Testis (tissue), 3 donors: ENCODE results near the gene CD4. TPM values are rescaled to one million over a fixed set of nuclear protein-coding genes. Genes with fewer than 3 reads are reported as not detected.
A peak's percentile ranks its signal among the peaks of the same experiment; 100 is the strongest.

Experiments used
- DNase-seq: peaks from one replicate; pipeline ENCODE4 v3.0.0-alpha.2; 2019
- H3K27ac ChIP-seq, 2 donors: fragments of 200-600 bp; sonication (generic); one replicate each; pipeline ENCODE4 v1.5.1; 2019
- H3K27me3 ChIP-seq: fragments of 200-600 bp; sonication (generic); one replicate; pipeline ENCODE4 v1.5.1; 2019
- H3K36me3 ChIP-seq: fragments of 200-600 bp; sonication (generic); one replicate; pipeline ENCODE4 v1.5.1; 2017; ENCODE audit warnings: low read depth; ENCODE audit errors: missing control alignments
- H3K4me1 ChIP-seq: fragments of 200-600 bp; sonication (generic); one replicate; pipeline ENCODE4 v1.5.1; 2019
- H3K4me3 ChIP-seq, 2 donors: fragments of 200-600 bp; sonication (generic); one replicate each; pipeline ENCODE4 v1.5.1; 2017 to 2019
- H3K9me3 ChIP-seq: fragments of 200-600 bp; sonication (generic); one replicate; pipeline ENCODE4 v1.5.1; 2017
- POLR2A ChIP-seq: fragments of 450-650 bp; IDR thresholded peaks from one replicate; pipeline ENCODE4 v1.6.1; 2017; ENCODE audit warnings: antibody characterized with exemption, mild to moderate bottlenecking, moderate library complexity
- WGBS, 2 donors: methylation state at CpG; one replicate each; pipeline ENCODE4 v1.1.5; 2018; 5-methylcytosine and 5-hydroxymethylcytosine counted together
- intact Hi-C: fragments of 100-400 bp; cut with DNase I; formaldehyde crosslinking; loops from one replicate; pipeline ENCODE4 v1.15.1; 2023; ENCODE audit warnings: low total_unique reads
- polyA plus RNA-seq: library from polyadenylated mRNA; stranded (reverse); fragments of 350-450 nt; fragmentation: Illumina TruSeq; extraction: RNeasy Lipid Tissue Mini Kit (QIAGEN cat#74804); gene quantifications from one replicate; pipeline ENCODE4 v1.2.3, GENCODE V29; 2014; ENCODE audit warnings: low read depth, low replicate concordance; ENCODE audit not compliant: insufficient read depth
- total RNA-seq, 2 donors: library from RNA; depleted of rRNA; stranded (reverse); fragments of >200 nt; gene quantifications; one replicate each; pipeline ENCODE4 v1.2.3, GENCODE V29; 2016
- TF ChIP-seq, protein P1 (sequence below), 3 experiments: fragments of 450-650 bp in 2 of 3; fragments of 200-600 bp in 1 of 3; sonication (generic) in 1 of 3; IDR thresholded peaks; one replicate each; pipeline ENCODE4 v1.5.1; 2016 to 2019; ENCODE audit warnings: antibody characterized with exemption in 3 of 3, mild to moderate bottlenecking in 2 of 3, moderate library complexity in 1 of 3

Gene CD4
- total and polyA plus RNA-seq, 3 donors from 2014 or later, result 2.0 to 22.2 (median 4.5) TPM

DNA sequence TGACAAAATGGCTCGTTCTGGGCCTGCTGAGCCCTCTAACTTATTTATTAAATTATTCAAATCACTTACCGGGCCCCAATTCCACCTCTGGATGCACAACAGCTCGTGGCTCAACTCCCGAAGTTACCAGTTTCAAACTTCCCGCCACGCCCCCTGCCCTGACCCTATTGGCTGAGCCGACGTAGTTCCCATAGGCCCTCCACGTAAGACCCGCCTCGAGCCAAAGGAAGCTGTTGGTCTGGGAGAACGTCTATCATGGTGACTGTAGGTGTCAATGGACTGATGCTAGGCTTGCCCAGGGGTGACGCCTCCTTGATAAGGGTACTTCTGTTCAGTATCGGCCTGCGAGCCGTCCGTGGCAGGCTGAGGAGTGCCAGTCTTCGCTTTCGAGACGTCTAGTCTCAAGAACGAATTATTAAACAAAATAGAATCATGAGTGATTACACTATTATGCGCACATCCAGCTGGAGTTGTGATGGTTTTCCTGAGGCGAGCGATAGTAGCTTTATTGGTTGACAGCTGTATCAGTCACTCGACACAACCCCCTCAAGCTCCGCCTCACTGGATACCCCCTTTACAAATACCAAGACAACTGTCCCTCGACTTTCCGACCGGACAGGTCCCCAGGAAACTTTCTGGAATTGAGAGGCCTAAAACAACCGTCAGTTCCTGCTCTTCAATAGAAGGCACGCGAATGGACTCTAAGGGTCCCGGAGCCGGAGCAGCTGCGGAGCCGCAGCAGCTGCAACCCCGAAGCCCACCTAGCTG lies 62.0 kb downstream of the CD4 start, which contains the start of gene CDCA3:
Gene CDCA3 (minus strand): TSS at position 134 of the 768 bp plus-strand sequence. CDS start 334 bp downstream, outside the sequence.
- Histone ChIP-seq H3K27me3 (no peaks in the 10 kb centered on the region), H3K4me1 (peaks cover 19% of the 10 kb centered on the region), H3K4me3 (peak within 1 kb of the TSS; percentile 68 to 76), H3K9me3 (no peaks in the 10 kb centered on the region), H3K27ac (peak within 1 kb of the TSS; percentile 83 to 98), H3K36me3 (no peaks in the 10 kb centered on the region)
- intact Hi-C loops, result no loop called here
- TF ChIP-seq POLR2A, result peak; percentile 54
- TF ChIP-seq, protein P1, sequence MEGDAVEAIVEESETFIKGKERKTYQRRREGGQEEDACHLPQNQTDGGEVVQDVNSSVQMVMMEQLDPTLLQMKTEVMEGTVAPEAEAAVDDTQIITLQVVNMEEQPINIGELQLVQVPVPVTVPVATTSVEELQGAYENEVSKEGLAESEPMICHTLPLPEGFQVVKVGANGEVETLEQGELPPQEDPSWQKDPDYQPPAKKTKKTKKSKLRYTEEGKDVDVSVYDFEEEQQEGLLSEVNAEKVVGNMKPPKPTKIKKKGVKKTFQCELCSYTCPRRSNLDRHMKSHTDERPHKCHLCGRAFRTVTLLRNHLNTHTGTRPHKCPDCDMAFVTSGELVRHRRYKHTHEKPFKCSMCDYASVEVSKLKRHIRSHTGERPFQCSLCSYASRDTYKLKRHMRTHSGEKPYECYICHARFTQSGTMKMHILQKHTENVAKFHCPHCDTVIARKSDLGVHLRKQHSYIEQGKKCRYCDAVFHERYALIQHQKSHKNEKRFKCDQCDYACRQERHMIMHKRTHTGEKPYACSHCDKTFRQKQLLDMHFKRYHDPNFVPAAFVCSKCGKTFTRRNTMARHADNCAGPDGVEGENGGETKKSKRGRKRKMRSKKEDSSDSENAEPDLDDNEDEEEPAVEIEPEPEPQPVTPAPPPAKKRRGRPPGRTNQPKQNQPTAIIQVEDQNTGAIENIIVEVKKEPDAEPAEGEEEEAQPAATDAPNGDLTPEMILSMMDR (IDR thresholded peaks at IDR 0.05), result no peak
- WGBS, 2 donors, result 0 to 1% methylated on average over 37 of the region's 37 CpGs
- peak; percentile 99 for DNase-seq

- intact Hi-C loops, result no loop called here
- 0% methylated on average over 25 to 64 of the region's 65 CpGs for WGBS, 2 donors
- Histone ChIP-seq H3K27ac (peak within 1 kb of the TSS; percentile 83 to 98), H3K36me3 (no peaks in the 10 kb centered on the region), H3K9me3 (no peaks in the 10 kb centered on the region), H3K4me1 (peaks cover 19% of the 10 kb centered on the region), H3K4me3 (peak within 1 kb of the TSS; percentile 68 to 76), H3K27me3 (no peaks in the 10 kb centered on the region)
- DNase-seq, result peak; percentile 99
- no peak for TF ChIP-seq POLR2A
- TF ChIP-seq, protein P1 (IDR thresholded peaks at IDR 0.05), result peak in 1 of 3 experiments; percentile 17
Observed at GRCh38 chr12:6851921-6852650, 62.8 kb downstream of the CD4 start, which contains the start of gene USP5. USP5 (plus strand) TSS chr12:6852150; CDS start chr12:6852180, 30 bp downstream.

GRCh38 chr12:6852651-6853354 lies 63.5 kb downstream of the CD4 start:
- H3K4me3 ChIP-seq, result peak overlapping the region; percentile 68 to 76
- H3K9me3 ChIP-seq, result no peaks in the 10 kb centered on the region
- peak overlapping the region; percentile 71 to 98 for H3K27ac ChIP-seq
- WGBS, 2 donors, result 0% methylated on average over 7 to 18 of the region's 18 CpGs
- peak; percentile 63 for DNase-seq
- no peaks in the 10 kb centered on the region for H3K27me3 ChIP-seq
- intact Hi-C loops, result no loop called here
- H3K36me3 ChIP-seq, result no peaks in the 10 kb centered on the region
- TF ChIP-seq POLR2A, result no peak
- TF ChIP-seq, protein P1 (IDR thresholded peaks at IDR 0.05), result no peak
- H3K4me1 ChIP-seq, result peaks cover 19% of the 10 kb centered on the region

GRCh38 chr12:6853626-6854025 lies 64.3 kb downstream of the CD4 start:
- no peak for DNase-seq
- TF ChIP-seq, protein P1 (IDR thresholded peaks at IDR 0.05), result no peak
- peaks cover 19% of the 10 kb centered on the region for H3K4me1 ChIP-seq
- no peaks in the 10 kb centered on the region for H3K27me3 ChIP-seq
- intact Hi-C loops, result no loop called here
- H3K9me3 ChIP-seq, result no peaks in the 10 kb centered on the region
- peak overlapping the region; percentile 71 to 98 for H3K27ac ChIP-seq
- 3 to 22% methylated on average over 1 of the region's 1 CpG for WGBS, 2 donors
- H3K4me3 ChIP-seq, result no peak overlapping the region
- no peaks in the 10 kb centered on the region for H3K36me3 ChIP-seq
